AG09309 (cell line): Measurements from ENCODE around the gene TAF1B.

ENCODE experiments used
- DNase-seq: peaks from one replicate; pipeline ENCODE4 v3.0.0-alpha.2; 2010; ENCODE audit warnings: low read depth
- H3K4me3 ChIP-seq: 2 replicates; pipeline ENCODE4 v1.5.1; 2011; ENCODE audit warnings: mild to moderate bottlenecking, low read depth, low read length, moderate library complexity; ENCODE audit not compliant: control insufficient read depth
- TF ChIP-seq, protein P1 (sequence below): IDR thresholded peaks from 2 replicates; pipeline ENCODE4 v1.5.1; 2011; ENCODE audit warnings: mild to moderate bottlenecking, low read depth, low read length, inconsistent platforms; ENCODE audit not compliant: insufficient read depth, control insufficient read depth; ENCODE audit errors: missing control alignments

Gene TAF1B

DNA sequence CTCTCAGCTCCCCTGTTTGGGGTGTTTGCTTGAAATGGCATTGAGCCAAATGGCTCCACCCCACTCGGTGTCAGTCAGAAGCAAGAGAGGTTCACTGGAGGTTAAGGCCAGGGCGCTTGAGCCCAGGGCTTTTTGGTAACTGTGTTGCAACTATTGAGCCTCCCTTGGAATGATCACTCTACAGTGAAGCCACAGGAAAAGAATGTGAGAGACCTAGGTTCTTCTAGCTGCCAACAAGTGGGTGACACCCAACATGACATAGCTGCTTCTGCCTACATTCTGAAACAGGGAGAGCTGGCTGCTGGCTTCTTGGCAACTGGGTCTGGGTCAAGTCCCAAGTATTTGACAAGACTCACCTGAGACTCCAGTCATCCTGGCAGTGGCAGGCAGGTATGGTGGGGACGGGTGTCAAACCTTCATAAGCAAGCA is 101.1 kb downstream of the TAF1B start:
- H3K4me3 ChIP-seq, result no peak overlapping the region
- TF ChIP-seq, protein P1, sequence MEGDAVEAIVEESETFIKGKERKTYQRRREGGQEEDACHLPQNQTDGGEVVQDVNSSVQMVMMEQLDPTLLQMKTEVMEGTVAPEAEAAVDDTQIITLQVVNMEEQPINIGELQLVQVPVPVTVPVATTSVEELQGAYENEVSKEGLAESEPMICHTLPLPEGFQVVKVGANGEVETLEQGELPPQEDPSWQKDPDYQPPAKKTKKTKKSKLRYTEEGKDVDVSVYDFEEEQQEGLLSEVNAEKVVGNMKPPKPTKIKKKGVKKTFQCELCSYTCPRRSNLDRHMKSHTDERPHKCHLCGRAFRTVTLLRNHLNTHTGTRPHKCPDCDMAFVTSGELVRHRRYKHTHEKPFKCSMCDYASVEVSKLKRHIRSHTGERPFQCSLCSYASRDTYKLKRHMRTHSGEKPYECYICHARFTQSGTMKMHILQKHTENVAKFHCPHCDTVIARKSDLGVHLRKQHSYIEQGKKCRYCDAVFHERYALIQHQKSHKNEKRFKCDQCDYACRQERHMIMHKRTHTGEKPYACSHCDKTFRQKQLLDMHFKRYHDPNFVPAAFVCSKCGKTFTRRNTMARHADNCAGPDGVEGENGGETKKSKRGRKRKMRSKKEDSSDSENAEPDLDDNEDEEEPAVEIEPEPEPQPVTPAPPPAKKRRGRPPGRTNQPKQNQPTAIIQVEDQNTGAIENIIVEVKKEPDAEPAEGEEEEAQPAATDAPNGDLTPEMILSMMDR, result no peak
- DNase-seq, result no peak

DNA sequence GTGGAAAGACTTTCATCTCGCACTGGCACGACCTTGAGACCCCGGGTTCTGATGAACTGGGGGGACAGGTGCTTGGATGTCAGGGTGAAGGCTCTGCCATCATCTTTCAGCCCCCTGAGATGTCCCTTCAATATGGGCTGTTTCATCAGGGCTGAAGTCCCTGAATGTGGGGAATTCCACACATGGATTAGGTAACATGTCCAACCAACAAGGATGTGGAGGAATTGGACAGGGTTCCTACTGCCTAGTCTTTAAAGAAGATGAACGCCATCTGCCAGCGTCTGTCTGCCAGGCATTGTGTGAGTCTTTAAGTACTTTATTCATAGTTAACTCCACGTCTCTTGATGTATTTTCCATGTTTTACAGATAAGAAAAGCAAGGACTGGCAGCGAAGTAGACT is 102.3 kb downstream of the TAF1B start:
- no peak overlapping the region for H3K4me3 ChIP-seq
- no peak for DNase-seq
- TF ChIP-seq, protein P1, result no peak

DNA sequence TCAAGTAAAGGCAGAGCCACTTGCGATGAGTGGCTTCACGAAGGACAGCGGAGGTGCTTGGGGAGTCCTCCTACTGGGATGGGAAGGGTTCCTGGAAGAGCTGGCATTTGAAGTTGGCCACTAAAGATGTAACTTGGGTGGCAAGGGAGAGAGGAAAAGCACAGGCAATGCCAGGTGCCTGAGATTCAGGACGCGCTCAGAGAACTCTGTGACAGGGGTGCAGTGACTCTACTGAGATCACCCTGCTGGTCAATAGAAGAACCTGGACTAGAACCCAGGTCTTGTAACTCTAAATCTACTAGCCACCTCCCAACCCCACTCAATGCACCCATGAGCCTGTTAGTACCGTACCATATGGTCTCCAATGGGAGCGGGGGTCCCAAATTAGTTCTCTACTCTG is 102.8 kb downstream of the TAF1B start:
- TF ChIP-seq, protein P1, result no peak
- H3K4me3 ChIP-seq, result no peak overlapping the region
- DNase-seq, result no peak

DNA sequence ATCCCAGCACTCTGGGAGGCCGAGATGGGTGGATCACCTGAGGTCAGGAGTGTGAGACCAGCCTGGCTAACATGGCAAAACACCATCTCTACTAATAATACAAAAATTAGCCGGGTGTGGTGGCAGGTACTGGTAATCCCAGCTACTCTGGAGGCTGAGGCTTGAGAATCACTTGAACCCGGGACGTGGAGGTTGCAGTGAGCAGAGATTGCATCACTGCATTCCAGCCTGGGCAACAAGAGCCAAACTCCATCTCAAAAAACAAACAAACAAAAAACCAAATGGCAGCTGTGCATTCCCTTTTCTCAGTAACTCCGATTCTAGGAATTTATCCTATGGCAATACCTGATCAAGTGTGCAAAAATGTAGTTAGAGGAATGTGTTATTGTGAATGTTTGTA is 103.5 kb downstream of the TAF1B start:
- H3K4me3 ChIP-seq, result no peak overlapping the region
- no peak for DNase-seq
- TF ChIP-seq, protein P1, result no peak

DNA sequence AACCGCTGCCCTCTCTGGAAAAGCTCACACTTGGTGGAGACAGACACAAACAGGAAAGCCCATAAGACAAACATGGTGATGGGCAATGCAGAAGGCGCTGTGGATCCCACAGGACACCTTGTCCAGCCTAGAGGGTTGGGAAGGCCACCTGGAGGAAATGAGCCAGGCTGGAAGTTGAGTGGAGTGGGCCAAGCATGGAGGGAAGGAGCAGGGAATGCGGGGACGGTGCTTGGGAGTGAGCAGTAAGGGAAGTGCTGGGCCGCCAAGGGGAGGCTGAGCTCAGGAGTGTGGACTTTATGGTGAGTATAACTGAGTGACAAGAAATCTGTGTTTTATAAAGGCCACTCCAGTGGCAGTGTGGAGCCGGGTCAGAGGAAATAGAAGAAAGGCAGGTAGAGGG is 105.4 kb downstream of the TAF1B start:
- no peak for DNase-seq
- H3K4me3 ChIP-seq, result no peak overlapping the region
- TF ChIP-seq, protein P1, result no peak

DNA sequence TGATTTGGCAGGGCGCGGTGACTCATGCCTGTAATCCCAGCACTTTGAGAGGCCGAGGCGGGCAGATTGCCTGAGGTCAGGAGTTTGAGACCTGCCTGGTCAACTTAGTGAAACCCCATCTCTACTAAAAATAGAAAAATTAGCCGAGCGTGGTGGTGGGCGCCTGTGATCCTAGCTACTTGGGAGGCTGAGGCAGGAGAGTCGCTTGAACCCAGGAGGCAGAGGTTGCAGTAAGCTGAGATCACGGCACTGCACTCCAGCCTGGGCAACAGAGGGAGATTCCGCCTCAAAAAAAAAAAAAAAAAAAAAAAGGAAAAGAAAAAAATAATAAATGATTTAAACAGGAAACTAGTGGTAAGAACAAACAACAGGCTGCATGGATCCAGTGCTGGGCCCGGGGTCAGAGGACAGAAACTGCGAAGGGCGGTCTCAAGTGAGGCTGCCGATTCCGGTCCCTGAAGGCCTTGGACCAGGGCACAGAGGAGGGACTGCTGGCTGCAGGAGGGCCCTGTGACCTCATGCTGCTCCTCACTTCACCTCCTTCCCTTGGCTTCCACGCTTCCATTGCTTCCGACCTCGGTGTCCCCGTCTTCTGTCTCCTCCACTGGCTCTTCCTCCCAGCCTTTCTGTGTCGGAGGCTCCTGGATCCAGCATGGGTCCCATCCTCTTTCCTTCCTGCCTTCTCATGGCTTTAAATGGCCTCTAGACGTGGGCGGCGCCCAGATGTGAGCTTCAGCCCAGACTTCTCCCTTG is 106.1 kb downstream of the TAF1B start:
- no peak overlapping the region for H3K4me3 ChIP-seq
- TF ChIP-seq, protein P1, result no peak
- DNase-seq, result no peak

DNA sequence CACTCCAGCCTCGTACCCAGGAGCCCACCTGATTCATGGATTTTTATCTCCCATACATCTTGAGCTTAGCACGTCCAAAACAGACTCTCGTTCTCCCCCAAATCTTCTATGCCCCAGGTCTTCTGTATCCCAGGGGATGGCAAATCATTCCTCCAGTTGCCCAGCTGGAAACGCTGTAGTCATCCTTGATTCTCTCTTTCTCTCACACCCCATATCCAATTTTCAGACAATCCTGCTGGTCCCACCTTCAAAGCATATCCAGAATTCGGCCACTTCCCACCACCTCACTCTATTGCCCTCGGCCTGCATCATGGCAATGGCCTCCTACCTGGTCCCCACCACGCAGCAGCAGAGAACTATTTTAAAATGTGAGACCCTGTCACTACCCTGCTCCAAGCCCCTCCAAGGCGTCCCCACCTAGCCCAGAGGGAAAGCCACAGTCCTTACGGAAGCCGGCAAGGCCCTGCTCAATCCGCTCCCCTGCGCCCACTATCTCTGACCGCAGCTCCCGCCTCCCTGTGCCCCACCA is 106.8 kb downstream of the TAF1B start:
- H3K4me3 ChIP-seq, result no peak overlapping the region
- TF ChIP-seq, protein P1, result no peak
- DNase-seq, result no peak
